ES-I3 (cell line): ENCODE results near the gene ISG20L2.

Experiments
- H3K36me3 ChIP-seq: 2 replicates; pipeline ENCODE4 v1.6.1; 2013; ENCODE audit warnings: mild to moderate bottlenecking, low read length, control low read depth, moderate library complexity; ENCODE audit not compliant: insufficient read depth
- H3K4me1 ChIP-seq: 2 replicates; pipeline ENCODE4 v1.6.1; 2013; ENCODE audit warnings: mild to moderate bottlenecking, control low read depth, low read length; ENCODE audit not compliant: insufficient read depth
- H3K9ac ChIP-seq: 2 replicates; pipeline ENCODE4 v1.6.1; 2013; ENCODE audit warnings: low read depth, mild to moderate bottlenecking, low read length, moderate library complexity
- H3K9me3 ChIP-seq: 2 replicates; pipeline ENCODE4 v1.6.1; 2013; ENCODE audit warnings: mild to moderate bottlenecking, low read length, moderate library complexity; ENCODE audit not compliant: control insufficient read depth, insufficient read depth

Gene ISG20L2

DNA sequence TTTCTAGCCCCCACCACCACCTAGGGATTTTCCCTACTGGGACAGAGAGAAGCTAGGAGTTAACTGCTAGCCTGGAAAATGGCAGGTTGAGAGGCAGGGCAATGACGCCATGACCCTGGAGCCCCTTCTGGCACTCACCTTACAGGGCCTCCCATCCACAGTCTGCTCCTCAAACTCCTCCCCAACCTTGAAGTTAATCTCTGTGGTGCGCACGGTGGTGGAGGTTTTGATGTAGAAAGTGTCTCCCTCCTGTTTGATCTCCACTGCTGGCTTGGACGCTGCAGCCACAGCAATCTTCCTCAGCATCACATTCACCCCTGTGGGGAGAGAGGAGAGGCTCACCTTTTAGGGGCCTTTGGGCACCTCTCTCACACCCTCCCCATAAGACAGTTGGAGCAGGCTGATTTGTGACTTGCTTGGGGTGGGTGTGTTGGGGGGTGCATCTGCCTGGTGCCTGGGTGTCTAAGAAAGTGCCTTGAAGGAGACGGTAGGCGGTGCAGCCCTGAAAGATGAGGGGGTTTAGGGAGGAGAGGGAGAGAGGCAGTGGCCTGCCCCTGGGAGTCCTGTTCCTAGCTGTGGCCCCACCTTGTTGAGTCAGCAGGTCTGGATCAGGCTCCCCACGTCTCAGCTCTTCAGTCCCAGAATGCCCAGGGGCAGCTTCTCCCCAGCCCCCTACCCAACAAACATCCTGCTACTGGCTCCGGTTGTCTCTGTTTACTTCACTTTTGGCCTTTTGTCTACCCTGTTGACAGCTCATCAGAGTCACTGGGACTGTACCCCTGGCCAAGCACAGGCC lies 27.6 kb downstream of the ISG20L2 start:
- Histone ChIP-seq H3K9me3 (no peaks in the 10 kb centered on the region), H3K36me3 (no peaks in the 10 kb centered on the region; the same call in 1 of the 2 replicates), H3K9ac (no peak overlapping the region), H3K4me1 (peaks cover 16% of the 10 kb centered on the region; the same call in 1 of the 2 replicates)

GRCh38 chr1:156698995-156699394 lies 29.6 kb downstream of the ISG20L2 start:
- H3K9me3 ChIP-seq, result no peaks in the 10 kb centered on the region
- peaks cover 19% of the 10 kb centered on the region; the same call in 1 of the 2 replicates for H3K4me1 ChIP-seq
- H3K9ac ChIP-seq, result no peak overlapping the region
- H3K36me3 ChIP-seq, result no peaks in the 10 kb centered on the region; the same call in 1 of the 2 replicates

DNA sequence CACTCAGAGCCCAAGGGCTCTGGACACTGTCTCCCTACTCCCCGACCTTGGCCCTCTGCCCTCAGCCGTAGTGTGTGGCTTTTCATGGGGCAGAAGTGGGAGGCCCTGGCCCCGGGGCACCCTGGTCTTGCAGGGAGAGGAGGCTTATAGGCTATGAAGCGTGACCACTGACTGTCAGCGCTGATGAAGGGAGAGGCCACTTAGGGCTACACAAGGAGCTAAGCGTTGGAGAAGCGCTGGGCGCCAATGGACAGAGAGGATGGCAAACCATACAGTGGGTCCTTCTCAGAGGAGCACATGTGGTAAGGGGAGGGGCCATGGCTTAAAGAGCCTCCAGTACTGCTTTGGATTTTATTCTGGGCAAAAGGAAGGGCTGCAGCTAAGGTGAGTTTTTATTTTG lies 31.1 kb downstream of the ISG20L2 start:
- H3K9ac ChIP-seq, result no peak overlapping the region
- no peaks in the 10 kb centered on the region; the same call in 1 of the 2 replicates for H3K36me3 ChIP-seq
- H3K9me3 ChIP-seq, result no peaks in the 10 kb centered on the region
- peaks cover 17% of the 10 kb centered on the region for H3K4me1 ChIP-seq

- Histone ChIP-seq H3K36me3 (no peaks in the 10 kb centered on the region; the same call in 1 of the 2 replicates), H3K4me1 (peaks cover 17% of the 10 kb centered on the region), H3K9me3 (no peaks in the 10 kb centered on the region), H3K9ac (no peak overlapping the region)
Measured at GRCh38 chr1:156696755-156697154, 31.8 kb downstream of the ISG20L2 start.

- no peak overlapping the region for H3K9ac ChIP-seq
- peaks cover 32% of the 10 kb centered on the region for H3K4me1 ChIP-seq
- no peaks in the 10 kb centered on the region for H3K9me3 ChIP-seq
- no peaks in the 10 kb centered on the region for H3K36me3 ChIP-seq
Measured at GRCh38 chr1:156694690-156694962, 33.9 kb downstream of the ISG20L2 start.

DNA sequence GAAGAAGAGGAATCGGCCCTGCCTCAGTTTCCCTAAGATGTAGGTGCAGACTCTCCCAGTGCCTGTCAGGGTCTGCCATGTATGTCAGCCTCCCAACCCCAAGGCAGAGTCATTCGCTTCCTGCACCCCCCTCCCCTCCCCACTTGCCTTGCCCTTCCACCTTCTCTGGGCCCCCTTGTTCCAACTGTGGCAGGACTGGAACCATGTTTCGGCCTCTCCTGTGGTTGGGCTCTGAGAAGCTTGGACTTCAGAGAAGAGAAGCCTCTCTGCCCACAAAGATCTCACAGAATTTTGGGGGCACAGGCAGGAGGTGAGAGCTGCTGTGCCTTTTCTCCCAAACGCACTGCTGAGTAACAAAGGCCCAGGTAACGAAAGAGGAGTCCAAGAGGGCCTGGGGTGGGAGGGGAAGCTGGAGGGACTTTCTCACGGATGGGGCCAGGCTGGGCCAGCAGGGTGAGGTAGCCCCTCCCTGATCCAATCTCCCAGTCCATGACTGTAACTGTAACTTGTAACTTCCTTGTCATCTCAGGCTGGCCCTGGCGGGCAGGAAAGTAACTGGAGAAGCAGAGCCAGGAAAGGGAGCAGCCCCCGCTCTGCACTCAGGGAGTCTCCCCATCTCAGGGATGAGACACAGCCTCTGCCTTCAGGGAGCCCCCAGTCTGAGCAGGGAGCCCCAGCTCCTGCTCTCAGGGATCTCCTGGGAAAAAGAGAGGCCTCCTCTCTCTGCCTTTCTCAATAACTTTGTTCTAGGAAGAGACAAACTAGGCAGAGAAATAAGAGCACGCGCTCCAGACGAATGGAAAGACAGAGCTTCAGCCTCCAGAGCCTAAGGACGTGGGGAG lies 34.5 kb downstream of the ISG20L2 start:
- Histone ChIP-seq H3K4me1 (peaks cover 32% of the 10 kb centered on the region), H3K9me3 (no peaks in the 10 kb centered on the region), H3K36me3 (no peaks in the 10 kb centered on the region), H3K9ac (peak overlapping the region; percentile 35)

GRCh38 chr1:156692925-156693847 lies 35.4 kb downstream of the ISG20L2 start:
- Histone ChIP-seq H3K9me3 (no peaks in the 10 kb centered on the region), H3K9ac (peak overlapping the region; percentile 35), H3K4me1 (peaks cover 32% of the 10 kb centered on the region), H3K36me3 (no peaks in the 10 kb centered on the region)

GRCh38 chr1:156692441-156692924 lies 36.1 kb downstream of the ISG20L2 start:
- Histone ChIP-seq H3K9me3 (no peaks in the 10 kb centered on the region), H3K9ac (peak overlapping the region; percentile 17), H3K36me3 (no peaks in the 10 kb centered on the region), H3K4me1 (peaks cover 32% of the 10 kb centered on the region)

DNA sequence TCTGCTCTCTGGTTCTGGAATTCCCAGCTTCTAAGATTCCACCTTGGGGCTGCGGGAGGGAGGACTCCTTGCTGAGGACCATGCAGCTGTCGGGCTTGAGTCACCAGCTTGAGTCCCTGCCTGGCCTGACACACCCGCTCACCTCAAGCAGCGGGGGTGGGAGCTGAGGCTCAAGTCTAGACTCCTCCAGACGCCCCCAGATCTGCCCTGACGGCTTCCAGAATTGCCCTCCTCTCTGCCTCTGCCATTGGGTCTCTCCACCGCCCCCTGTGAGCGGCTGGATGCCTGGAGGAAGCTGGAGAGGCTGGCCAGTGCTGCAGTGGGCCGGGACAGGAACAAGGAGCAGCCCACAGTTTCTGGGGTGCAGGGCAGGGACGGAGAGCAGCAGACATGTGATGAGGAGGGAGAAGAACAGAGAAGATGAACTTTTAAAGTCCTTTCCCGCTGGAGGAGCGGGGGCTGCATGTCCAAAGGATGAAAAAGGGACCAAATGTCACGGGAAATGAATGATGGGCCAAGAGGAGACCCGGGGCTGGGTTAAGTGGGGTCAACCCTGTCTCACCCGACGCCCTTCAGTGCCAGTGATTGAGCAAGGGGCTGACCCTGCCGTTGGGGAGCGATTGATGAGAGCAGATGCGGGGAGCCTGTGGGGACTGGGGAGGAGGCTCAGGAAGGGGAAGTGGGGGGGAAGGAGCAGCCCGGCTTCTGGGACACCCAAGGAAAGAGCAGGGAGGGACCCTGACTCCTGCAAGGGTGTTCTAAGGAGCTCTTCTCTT lies 36.7 kb downstream of the ISG20L2 start:
- Histone ChIP-seq H3K9me3 (no peaks in the 10 kb centered on the region), H3K4me1 (peaks cover 32% of the 10 kb centered on the region), H3K36me3 (no peaks in the 10 kb centered on the region), H3K9ac (peak overlapping the region; percentile 17)

DNA sequence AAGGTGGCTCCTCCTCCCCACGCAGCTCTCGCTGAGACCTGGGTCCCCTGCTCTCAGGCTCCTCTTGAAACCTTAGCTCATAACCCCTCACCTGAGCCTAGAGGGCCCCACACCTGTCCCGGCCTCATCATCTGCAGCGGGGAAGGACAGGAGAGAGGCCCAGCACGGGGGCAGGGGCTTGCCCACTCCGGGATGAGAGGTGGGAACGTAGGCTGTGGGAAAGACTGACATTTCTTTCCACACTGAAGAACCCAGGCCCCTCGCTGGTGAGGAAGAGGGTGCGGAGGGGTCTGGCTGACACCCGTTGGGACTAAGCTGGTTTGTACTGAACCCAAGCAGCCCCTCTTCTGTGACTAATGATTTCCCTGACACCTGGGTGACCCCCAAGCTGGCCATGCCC lies 37.4 kb downstream of the ISG20L2 start:
- no peaks in the 10 kb centered on the region for H3K9me3 ChIP-seq
- peaks cover 32% of the 10 kb centered on the region for H3K4me1 ChIP-seq
- H3K36me3 ChIP-seq, result no peaks in the 10 kb centered on the region
- H3K9ac ChIP-seq, result no peak overlapping the region; the same call in 1 of the 2 replicates

- Histone ChIP-seq H3K36me3 (no peaks in the 10 kb centered on the region), H3K4me1 (peaks cover 32% of the 10 kb centered on the region), H3K9me3 (no peaks in the 10 kb centered on the region), H3K9ac (no peak overlapping the region; the same call in 1 of the 2 replicates)
Measured at GRCh38 chr1:156690675-156691036, 37.9 kb downstream of the ISG20L2 start.

- no peaks in the 10 kb centered on the region for H3K36me3 ChIP-seq
- peak overlapping the region; percentile 24; the same call in 1 of the 2 replicates for H3K9ac ChIP-seq
- H3K9me3 ChIP-seq, result no peaks in the 10 kb centered on the region
- peaks cover 32% of the 10 kb centered on the region for H3K4me1 ChIP-seq
Measured at GRCh38 chr1:156689953-156690674, 38.5 kb downstream of the ISG20L2 start.
